ENCODE results near the gene GPX3. TPM values are rescaled to one million over a fixed set of nuclear protein-coding genes. Genes with fewer than 3 reads are reported as not detected.
A peak's percentile ranks its signal among the peaks of the same experiment; 100 is the strongest.

Gene GPX3
- total RNA-seq, 4 donors from 2014 or later = 5.7 to 1,241 (median 263) TPM

DNA sequence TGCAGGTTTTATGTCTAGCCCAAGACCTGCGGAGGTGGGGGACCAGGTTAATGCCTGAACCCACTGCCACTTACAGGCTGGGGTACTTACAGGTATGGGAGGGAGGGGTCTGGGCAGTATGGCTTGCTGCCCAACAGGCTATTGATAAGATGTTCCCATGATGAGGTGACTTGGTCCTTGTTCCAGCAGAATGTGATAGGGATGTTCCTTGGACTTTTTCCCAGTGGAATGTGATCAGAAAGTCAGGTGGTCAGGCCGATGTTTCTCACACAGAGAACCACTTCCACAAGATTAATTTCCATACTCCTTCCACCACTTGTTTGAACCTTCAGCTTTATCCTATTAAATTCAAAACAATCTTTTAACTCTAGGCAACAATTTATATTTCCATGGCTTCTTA is 27.0 kb upstream of the GPX3 start:
- no peaks in the 10 kb centered on the region for H3K27me3 ChIP-seq

DNA sequence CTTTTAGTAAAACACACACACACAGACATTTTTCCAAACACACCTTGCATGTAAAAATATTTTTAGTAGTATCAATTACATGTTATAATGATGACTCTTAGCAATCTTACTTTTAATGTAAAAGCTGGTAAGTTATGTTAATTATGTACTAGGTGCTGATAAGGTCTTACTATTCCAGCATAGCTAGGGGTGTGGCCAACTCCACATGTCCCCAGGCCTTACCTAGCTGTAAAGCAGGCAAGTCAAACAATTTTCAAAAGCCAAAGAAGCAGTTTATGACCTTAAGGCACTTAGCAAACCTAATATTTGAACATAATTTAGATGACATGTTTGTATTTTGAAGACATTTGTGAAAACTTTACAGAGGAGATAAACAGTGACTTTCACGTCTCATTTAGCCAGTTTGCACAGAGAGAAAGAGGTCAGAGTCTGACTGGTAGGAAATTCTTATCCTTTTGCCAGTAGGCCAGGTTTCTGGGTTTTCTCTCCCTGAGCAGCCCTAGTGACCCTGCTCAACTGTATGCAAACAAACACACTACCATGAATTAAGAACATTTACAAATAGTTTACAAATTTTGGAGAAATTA is 26.5 kb upstream of the GPX3 start:
- Histone ChIP-seq H3K27me3 (no peaks in the 10 kb centered on the region), H3K4me1 (no peaks in the 10 kb centered on the region), H3K9me3 (no peaks in the 10 kb centered on the region), H3K4me3 (no peak overlapping the region), H3K36me3 (no peaks in the 10 kb centered on the region), H3K27ac (no peak overlapping the region)
- intact Hi-C loops (cut with DNase I; ENCODE audit: low total_unique reads) = no loop called here
- no peak for DNase-seq
- TF ChIP-seq, protein P1, sequence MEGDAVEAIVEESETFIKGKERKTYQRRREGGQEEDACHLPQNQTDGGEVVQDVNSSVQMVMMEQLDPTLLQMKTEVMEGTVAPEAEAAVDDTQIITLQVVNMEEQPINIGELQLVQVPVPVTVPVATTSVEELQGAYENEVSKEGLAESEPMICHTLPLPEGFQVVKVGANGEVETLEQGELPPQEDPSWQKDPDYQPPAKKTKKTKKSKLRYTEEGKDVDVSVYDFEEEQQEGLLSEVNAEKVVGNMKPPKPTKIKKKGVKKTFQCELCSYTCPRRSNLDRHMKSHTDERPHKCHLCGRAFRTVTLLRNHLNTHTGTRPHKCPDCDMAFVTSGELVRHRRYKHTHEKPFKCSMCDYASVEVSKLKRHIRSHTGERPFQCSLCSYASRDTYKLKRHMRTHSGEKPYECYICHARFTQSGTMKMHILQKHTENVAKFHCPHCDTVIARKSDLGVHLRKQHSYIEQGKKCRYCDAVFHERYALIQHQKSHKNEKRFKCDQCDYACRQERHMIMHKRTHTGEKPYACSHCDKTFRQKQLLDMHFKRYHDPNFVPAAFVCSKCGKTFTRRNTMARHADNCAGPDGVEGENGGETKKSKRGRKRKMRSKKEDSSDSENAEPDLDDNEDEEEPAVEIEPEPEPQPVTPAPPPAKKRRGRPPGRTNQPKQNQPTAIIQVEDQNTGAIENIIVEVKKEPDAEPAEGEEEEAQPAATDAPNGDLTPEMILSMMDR (IDR thresholded peaks at IDR 0.05) = no peak
- TF ChIP-seq POLR2A (IDR thresholded peaks at IDR 0.05) = no peak

More for the DNA sequence above, 27.0 kb upstream of the GPX3 start:
- no peaks in the 10 kb centered on the region for H3K9me3 ChIP-seq
- no peaks in the 10 kb centered on the region for H3K36me3 ChIP-seq
- DNase-seq = no peak
- no peak overlapping the region for H3K4me3 ChIP-seq
- intact Hi-C loops (cut with DNase I; ENCODE audit: low total_unique reads) = no loop called here
- H3K27ac ChIP-seq = no peak overlapping the region
- TF ChIP-seq, protein P1 (IDR thresholded peaks at IDR 0.05) = no peak
- no peak for TF ChIP-seq POLR2A (IDR thresholded peaks at IDR 0.05)
- no peaks in the 10 kb centered on the region for H3K4me1 ChIP-seq

DNA sequence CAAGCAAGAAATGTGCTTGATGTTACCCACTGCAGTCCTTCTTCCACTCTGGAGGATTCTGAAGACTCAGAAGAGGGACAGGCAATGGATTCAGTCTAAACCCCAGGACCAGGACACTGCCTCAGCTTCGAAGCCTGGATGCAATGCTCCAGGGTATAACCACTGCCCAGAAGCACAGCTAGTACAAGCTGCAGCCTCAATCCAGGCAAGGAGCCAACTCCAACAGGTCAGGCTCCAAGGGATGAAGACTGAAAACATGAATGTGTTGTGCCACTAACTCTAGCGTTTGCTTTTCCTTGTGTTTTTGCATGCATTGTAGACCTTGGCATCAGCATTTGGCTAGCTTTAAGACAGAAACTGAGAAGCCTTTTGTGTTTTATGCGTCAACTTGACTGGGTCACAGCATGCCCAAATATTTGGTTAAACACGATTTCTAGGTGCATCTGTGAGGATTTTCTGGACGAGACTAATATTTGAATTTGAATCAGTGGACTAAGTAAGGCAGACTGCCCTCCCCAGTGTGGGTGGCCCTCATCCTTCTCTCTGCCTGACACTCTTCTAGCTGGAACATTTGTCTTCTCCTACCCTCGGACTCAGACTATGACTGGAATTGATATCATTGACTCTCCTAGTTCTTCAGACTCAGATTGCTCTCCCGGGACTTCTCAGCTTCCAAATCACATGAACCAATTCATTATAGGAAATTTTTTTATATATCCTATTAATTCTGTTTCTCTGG is 20.5 kb upstream of the GPX3 start:
- Histone ChIP-seq H3K4me3 (no peak overlapping the region), H3K27ac (no peak overlapping the region), H3K27me3 (no peaks in the 10 kb centered on the region), H3K4me1 (peaks cover 3 to 6% of the 10 kb centered on the region in 2 donors), H3K36me3 (no peaks in the 10 kb centered on the region), H3K9me3 (no peaks in the 10 kb centered on the region)
- intact Hi-C loops (cut with DNase I; ENCODE audit: low total_unique reads) = loop anchor here (5.0 kb wide), 1 partner anchor 52 kb away; no protein-coding TSS in a partner anchor
- DNase-seq = peak in 1 of 2 donors; percentile 33
- TF ChIP-seq, protein P1 (IDR thresholded peaks at IDR 0.05) = no peak
- TF ChIP-seq POLR2A (IDR thresholded peaks at IDR 0.05) = no peak

DNA sequence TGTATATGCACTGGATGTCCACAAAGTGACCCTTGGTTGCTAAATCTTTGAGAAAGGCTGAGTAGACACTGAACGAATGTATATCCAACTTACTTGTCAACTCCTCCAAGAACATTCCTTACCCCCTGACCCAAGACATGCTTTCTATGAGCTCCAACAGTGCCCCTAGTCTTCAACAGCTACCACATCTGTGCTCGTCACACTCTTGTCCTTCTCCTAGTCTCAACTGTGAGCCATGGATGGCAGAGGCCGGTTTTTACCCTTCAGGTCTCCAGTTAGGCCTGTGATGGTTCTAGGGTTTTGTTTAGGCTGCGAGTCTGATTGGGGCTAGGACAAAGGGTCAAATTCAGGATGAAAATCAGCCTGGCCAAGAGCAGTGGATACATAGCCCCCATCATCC is 19.0 kb upstream of the GPX3 start:
- no peak for DNase-seq
- H3K4me3 ChIP-seq = no peak overlapping the region
- no peaks in the 10 kb centered on the region for H3K9me3 ChIP-seq
- TF ChIP-seq, protein P1 (IDR thresholded peaks at IDR 0.05) = no peak
- TF ChIP-seq POLR2A (IDR thresholded peaks at IDR 0.05) = no peak
- no peak overlapping the region for H3K27ac ChIP-seq
- H3K36me3 ChIP-seq = no peaks in the 10 kb centered on the region
- peaks cover 5 to 9% of the 10 kb centered on the region in 2 donors for H3K4me1 ChIP-seq
- no peaks in the 10 kb centered on the region for H3K27me3 ChIP-seq
- intact Hi-C loops (cut with DNase I; ENCODE audit: low total_unique reads) = no loop called here

DNA sequence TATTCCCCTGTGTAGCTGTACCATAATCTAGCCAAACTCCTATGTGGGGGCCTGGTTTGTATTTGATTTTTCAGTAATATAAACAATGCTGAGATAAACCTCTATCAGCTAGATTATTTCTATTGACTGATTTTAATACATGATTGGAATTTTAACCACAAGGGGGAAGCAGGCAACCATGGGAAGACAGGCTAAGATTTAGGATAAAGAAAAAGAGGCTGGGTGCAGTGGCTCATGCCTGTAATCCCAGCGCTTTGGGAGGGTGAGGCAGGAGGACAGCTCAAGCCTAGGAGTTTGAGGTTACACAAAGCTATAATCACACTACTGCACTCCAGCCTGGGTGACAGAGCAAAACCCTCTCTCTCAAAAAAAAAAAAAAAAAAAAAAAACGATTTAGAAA is 18.1 kb upstream of the GPX3 start:
- no peak for TF ChIP-seq POLR2A (IDR thresholded peaks at IDR 0.05)
- TF ChIP-seq, protein P1 (IDR thresholded peaks at IDR 0.05) = peak; percentile 51 to 83 (median 68)
- H3K36me3 ChIP-seq = no peaks in the 10 kb centered on the region
- H3K4me1 ChIP-seq = peaks cover 10 to 16% of the 10 kb centered on the region in 2 donors
- no peak for DNase-seq
- intact Hi-C loops (cut with DNase I; ENCODE audit: low total_unique reads) = no loop called here
- no peak overlapping the region for H3K27ac ChIP-seq
- H3K4me3 ChIP-seq = no peak overlapping the region
- H3K9me3 ChIP-seq = no peaks in the 10 kb centered on the region
- no peaks in the 10 kb centered on the region for H3K27me3 ChIP-seq
